Measurements from ENCODE around the gene OR3A2. TPM values are rescaled to one million over a fixed set of nuclear protein-coding genes. Genes with fewer than 3 reads are reported as not detected.

The OR3A2 gene
- total and polyA plus RNA-seq, 9 of the 15 experiments (the other 6 are each of a cell fraction or from before 2014, with no cell fraction given): not detected

- no peaks in the 10 kb centered on the region for H3K36me3 ChIP-seq (ENCODE audit: control insufficient read depth, insufficient read depth, low read length)
- ChIA-PET POLR2A (no interaction called here), CTCF (ENCODE audit: low intra/inter-chr PET ratio) (no interaction called here)
- no peaks in the 10 kb centered on the region for H3K4me1 ChIP-seq (replicated peaks in 1 of 2; ENCODE audit: control insufficient read depth in 2 of 2, insufficient read depth in 2 of 2, low read length in 2 of 2)
- no peak overlapping the region for H3K4me3 ChIP-seq
- intact Hi-C loops (cut with micrococcal nuclease) (no loop called here), in situ Hi-C loops (cut with MboI) (no loop called here)
- no peaks in the 10 kb centered on the region for H3K9me1 ChIP-seq (ENCODE audit: control insufficient read depth, insufficient read depth, low read length)
- TF ChIP-seq ETV1 (tag; conservative IDR thresholded peaks at IDR 0.05; ENCODE audit: low read depth) (no peak), PHF8 (IDR thresholded peaks at IDR 0.05; ENCODE audit: borderline replicate concordance, low read length) (no peak), ZNF224 (CRISPR knock-in tag; IDR thresholded peaks at IDR 0.05) (no peak), HOXB6 (CRISPR knock-in tag; IDR thresholded peaks at IDR 0.05; ENCODE audit: borderline replicate concordance) (no peak), ETV5 (CRISPR knock-in tag; IDR thresholded peaks at IDR 0.05; ENCODE audit: low read depth) (no peak), CBX2 (IDR thresholded peaks at IDR 0.05; ENCODE audit: insufficient read depth, low read length, poor library complexity, severe bottlenecking) (no peak), ZNF253 (CRISPR knock-in tag; conservative IDR thresholded peaks at IDR 0.05) (no peak), POLR2H (tag; IDR thresholded peaks at IDR 0.05; ENCODE audit: low read depth) (no peak), ZC3H4 (CRISPR knock-in tag; IDR thresholded peaks at IDR 0.05; ENCODE audit: borderline replicate concordance) (no peak), SP2 (IDR thresholded peaks at IDR 0.05; ENCODE audit: extremely low read depth, low read depth, low read length, poor library complexity, severe bottlenecking) (no peak), EZH2 (IDR thresholded peaks at IDR 0.05; ENCODE audit: borderline replicate concordance, low read depth, low read length) (no peak), YBX1 (IDR thresholded peaks at IDR 0.05) (no peak), ZSCAN29 (IDR thresholded peaks at IDR 0.05) (no peak), SMAD1 (IDR thresholded peaks at IDR 0.05; ENCODE audit: low read depth, low read length, partially characterized antibody) (no peak), U2AF2 (optimal IDR thresholded peaks at IDR 0.05; ENCODE audit: low read depth, low read length) (no peak), EWSR1 (IDR thresholded peaks at IDR 0.05; ENCODE audit: borderline replicate concordance, low read depth, partially characterized antibody) (no peak), PCBP2 (IDR thresholded peaks at IDR 0.05; ENCODE audit: low read depth, low read length, poor library complexity, severe bottlenecking) (no peak), IRF9 (tag; IDR thresholded peaks at IDR 0.05) (no peak), ZFP91 (CRISPR knock-in tag; IDR thresholded peaks at IDR 0.05) (no peak), NFIX (CRISPR knock-in tag; IDR thresholded peaks at IDR 0.05; ENCODE audit: low read depth) (no peak)
- no peaks in the 10 kb centered on the region for H3K79me2 ChIP-seq (ENCODE audit: control insufficient read depth, insufficient read depth, low read length)
- BruUV-seq (replicated peaks): no TSS peak
- 1% methylated on average over 4 of the region's 4 CpGs for WGBS (ENCODE audit: insufficient coverage, low coverage, missing lambda C conversion rate)
- no peaks in the 10 kb centered on the region for H3K9me3 ChIP-seq (replicated peaks; ENCODE audit: control insufficient read depth, insufficient read depth, low read depth, low read length)
- H3K9ac ChIP-seq (ENCODE audit: insufficient read depth in 1 of 2, low read depth in 2 of 2, low read length in 2 of 2): no peak overlapping the region
- no peak for DNase-seq (ENCODE audit: extremely low read depth in 1 of 4, low spot score in 3 of 4)
- no peaks in the 10 kb centered on the region for H4K20me1 ChIP-seq (replicated peaks; ENCODE audit: control insufficient read depth, insufficient read depth, low read length)
- H3K4me2 ChIP-seq (ENCODE audit: insufficient read depth, low read length): no peak overlapping the region
- no peak for ATAC-seq
- H3K27me3 ChIP-seq (ENCODE audit: control insufficient read depth in 2 of 2, insufficient read depth in 2 of 2, low read length in 2 of 2): no peaks in the 10 kb centered on the region
- FAIRE-seq: no peak
- no peak overlapping the region for H2AFZ ChIP-seq (ENCODE audit: low read depth, low read length)
- no peak overlapping the region for H3K27ac ChIP-seq (ENCODE audit: extremely low read depth, low read depth, low read length)
Observed at GRCh38 chr17:3389791-3390190, 3.7 kb upstream of the OR3A2 start.
